GM23338 (cell line): ENCODE data around the gene ZNF391. TPM values are rescaled to one million over a fixed set of nuclear protein-coding genes. Genes with fewer than 3 reads are reported as not detected.

ENCODE experiments used
- ATAC-seq: fragments of 200-7000 bp; cut with Tn5 transposase; 3 replicates; pipeline ENCODE4 v1.9.1; 2020
- DNase-seq: peaks from one replicate; pipeline ENCODE4 v3.0.0-alpha.2; 2015; ENCODE audit warnings: low spot score
- H2AFZ ChIP-seq: fragments of 200-600 bp; sonication (generic); 2 replicates; pipeline ENCODE4 v1.8.0; 2016; ENCODE audit warnings: antibody characterized with exemption, mild to moderate bottlenecking, moderate library complexity
- H3F3A ChIP-seq: fragments of 200-600 bp; sonication (generic); replicated peaks from 2 replicates; pipeline ENCODE4 v1.8.0; 2017; ENCODE audit warnings: antibody characterized with exemption, mixed run types, low read depth
- H3K27ac ChIP-seq: fragments of 200-600 bp; sonication (generic); 2 replicates; pipeline ENCODE4 v1.6.1; 2016; ENCODE audit warnings: low read depth
- H3K27me3 ChIP-seq: fragments of 200-600 bp; sonication (generic); 2 replicates; pipeline ENCODE4 v1.8.0; 2016; ENCODE audit warnings: mild to moderate bottlenecking, mixed run types, moderate library complexity; ENCODE audit not compliant: insufficient read depth
- H3K36me3 ChIP-seq: fragments of 200-600 bp; sonication (generic); 2 replicates; pipeline ENCODE4 v1.8.0; 2016; ENCODE audit warnings: mild to moderate bottlenecking; ENCODE audit not compliant: insufficient read depth
- H3K4me1 ChIP-seq: fragments of 200-600 bp; sonication (generic); 2 replicates; pipeline ENCODE4 v1.8.0; 2016; ENCODE audit warnings: mild to moderate bottlenecking, moderate library complexity; ENCODE audit not compliant: insufficient read depth
- H3K4me2 ChIP-seq: fragments of 200-600 bp; sonication (generic); 2 replicates; pipeline ENCODE4 v1.7.1; 2017; ENCODE audit warnings: mixed run types
- H3K4me3 ChIP-seq: fragments of 200-600 bp; sonication (generic); 2 replicates; pipeline ENCODE4 v1.6.1; 2016; ENCODE audit warnings: mixed run types
- H3K79me2 ChIP-seq: fragments of 200-600 bp; sonication (generic); replicated peaks from 2 replicates; pipeline ENCODE4 v1.8.0; 2017; ENCODE audit warnings: mild to moderate bottlenecking; ENCODE audit not compliant: insufficient read depth
- H3K9me2 ChIP-seq: fragments of 200-600 bp; sonication (generic); 2 replicates; pipeline ENCODE4 v1.8.0; 2017; ENCODE audit not compliant: insufficient read depth
- H4K20me1 ChIP-seq: fragments of 200-600 bp; sonication (generic); replicated peaks from 2 replicates; pipeline ENCODE4 v1.8.0; 2017; ENCODE audit warnings: mild to moderate bottlenecking; ENCODE audit not compliant: insufficient read depth
- H3K27ac Mint-ChIP-seq: 2 replicates; pipeline ENCODE4 v1.8.0; 2020; ENCODE audit warnings: inconsistent platforms, mild to moderate bottlenecking, moderate library complexity, mixed read lengths
- H3K27me3 Mint-ChIP-seq: 3 replicates; pipeline ENCODE4 v1.8.0; 2022; ENCODE audit warnings: low read depth, mild to moderate bottlenecking, moderate library complexity, mixed read lengths, inconsistent platforms; ENCODE audit not compliant: insufficient read depth, poor library complexity
- H3K36me3 Mint-ChIP-seq: 3 replicates; pipeline ENCODE4 v1.8.0; 2021; ENCODE audit warnings: low read depth, mild to moderate bottlenecking, inconsistent platforms, moderate library complexity, mixed read lengths
- H3K4me1 Mint-ChIP-seq: 3 replicates; pipeline ENCODE4 v1.8.0; 2020; ENCODE audit warnings: mild to moderate bottlenecking, inconsistent platforms, mixed read lengths
- H3K4me3 Mint-ChIP-seq: 3 replicates; pipeline ENCODE4 v1.8.0; 2021; ENCODE audit warnings: moderate library complexity, mild to moderate bottlenecking, inconsistent platforms, mixed read lengths
- H3K9me3 Mint-ChIP-seq: 3 replicates; pipeline ENCODE4 v1.8.0; 2020; ENCODE audit warnings: moderate library complexity, mild to moderate bottlenecking, inconsistent platforms, mixed read lengths
- CREB1 ChIP-seq: fragments of 250-450 bp; sonication (Bioruptor Pico); IDR thresholded peaks from 2 replicates; pipeline ENCODE4 v1.5.0; 2020; ENCODE audit warnings: low read depth, mild to moderate bottlenecking, moderate library complexity
- EZH2 ChIP-seq: fragments of 200-600 bp; sonication (generic); IDR thresholded peaks from one replicate; pipeline ENCODE4 v1.8.0; 2017; ENCODE audit warnings: antibody characterized with exemption, mild to moderate bottlenecking, low read depth; ENCODE audit not compliant: unreplicated experiment
- EZH2phosphoT487 ChIP-seq: fragments of 200-600 bp; sonication (generic); IDR thresholded peaks from one replicate; pipeline ENCODE4 v1.8.1; 2018; ENCODE audit warnings: antibody characterized with exemption; ENCODE audit not compliant: unreplicated experiment
- JUNB ChIP-seq: IDR thresholded peaks from one replicate; pipeline ENCODE4 v1.6.1; 2016; ENCODE audit warnings: antibody characterized with exemption; ENCODE audit not compliant: unreplicated experiment
- NANOG ChIP-seq: IDR thresholded peaks from 2 replicates; pipeline ENCODE4 v1.6.1; 2016; ENCODE audit warnings: antibody characterized with exemption, borderline replicate concordance
- POLR2AphosphoS5 ChIP-seq: IDR thresholded peaks from 2 replicates; pipeline ENCODE4 v1.6.1; 2016; ENCODE audit warnings: antibody characterized with exemption, low read depth
- STAT1 ChIP-seq: IDR thresholded peaks from one replicate; pipeline ENCODE4 v1.6.1; 2016; ENCODE audit warnings: antibody characterized with exemption; ENCODE audit not compliant: unreplicated experiment
- ZNF331 ChIP-seq: fragments of 250-450 bp; sonication (Bioruptor Pico); IDR thresholded peaks from 2 replicates; pipeline ENCODE4 v1.5.0; 2020; ENCODE audit warnings: low read depth, mild to moderate bottlenecking, moderate library complexity
- polyA plus RNA-seq: library from polyadenylated mRNA; unstranded; fragments of >200 nt; fragmentation: Nextera tagmentation; extraction: Ambion mirVana; gene quantifications from 2 replicates; pipeline ENCODE4 v1.2.1, GENCODE V29; 2016
- total RNA-seq: library from RNA; depleted of rRNA; stranded (reverse); fragments of >200 nt; shearing (Covaris generic); gene quantifications from 2 replicates; pipeline ENCODE4 v1.2.3, GENCODE V29; 2014
- TF ChIP-seq, protein P1 (sequence below): IDR thresholded peaks from one replicate; pipeline ENCODE4 v1.6.1; 2018; ENCODE audit warnings: antibody characterized with exemption; ENCODE audit not compliant: unreplicated experiment
- TF ChIP-seq, protein P2 (sequence below): fragments of 250-450 bp; sonication (Bioruptor Pico); IDR thresholded peaks from 2 replicates; pipeline ENCODE4 v1.5.0; 2020; ENCODE audit warnings: mild to moderate bottlenecking, moderate library complexity
- TF ChIP-seq, protein P3 (sequence below), 2 experiments: fragments of 200-600 bp in 1 of 2; sonication (generic) in 1 of 2; conservative IDR thresholded peaks; 2 replicates each; pipeline versions ENCODE4 v1.5.1 to v1.6.1; 2016 to 2017; ENCODE audit warnings: antibody characterized with exemption in 2 of 2, low read depth in 2 of 2, mild to moderate bottlenecking in 2 of 2, moderate library complexity in 1 of 2

Gene ZNF391
- total and polyA plus RNA-seq, 2 experiments from 2014 or later, result 11.4 to 22.5 TPM

DNA sequence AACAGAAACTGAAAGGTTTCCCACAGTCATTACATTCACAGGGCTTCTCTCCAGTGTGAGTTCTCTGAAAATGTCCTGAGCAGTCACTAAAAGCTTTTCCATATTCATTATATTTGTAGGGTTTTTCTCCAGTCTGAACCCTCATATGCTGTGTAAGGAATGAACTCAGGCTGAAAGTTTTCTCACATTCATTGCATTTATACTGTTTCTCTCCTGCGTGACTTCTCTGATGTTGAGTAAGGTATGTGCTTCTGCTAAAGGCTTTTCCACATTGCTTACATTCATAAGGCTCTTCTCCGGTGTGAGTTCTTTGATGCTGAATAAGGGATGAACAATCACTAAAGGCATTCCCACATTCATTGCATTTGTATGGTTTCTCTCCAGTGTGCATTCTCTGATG, 29.8 kb upstream of the ZNF391 start:
- Mint-ChIP-seq H3K4me3 (no peak overlapping the region), H3K9me3 (peaks cover 52% of the 10 kb centered on the region), H3K27ac (no peak overlapping the region), H3K4me1 (no peaks in the 10 kb centered on the region), H3K27me3 (no peaks in the 10 kb centered on the region), H3K36me3 (peaks cover 50% of the 10 kb centered on the region)
- Histone ChIP-seq H3K36me3 (peaks cover 25% of the 10 kb centered on the region), H2AFZ (no peak overlapping the region), H3K9me2 (no peaks in the 10 kb centered on the region), H3K27me3 (no peaks in the 10 kb centered on the region), H3K4me3 (no peak overlapping the region), H4K20me1 (no peaks in the 10 kb centered on the region), H3K4me1 (no peaks in the 10 kb centered on the region), H3F3A (no peaks in the 10 kb centered on the region), H3K79me2 (no peaks in the 10 kb centered on the region), H3K27ac (no peak overlapping the region), H3K4me2 (no peak overlapping the region)
- TF ChIP-seq NANOG (no peak), POLR2AphosphoS5 (no peak), EZH2phosphoT487 (no peak), STAT1 (no peak), EZH2 (no peak), JUNB (no peak), CREB1 (no peak), ZNF331 (CRISPR knock-in tag) (no peak)
- TF ChIP-seq, protein P1, sequence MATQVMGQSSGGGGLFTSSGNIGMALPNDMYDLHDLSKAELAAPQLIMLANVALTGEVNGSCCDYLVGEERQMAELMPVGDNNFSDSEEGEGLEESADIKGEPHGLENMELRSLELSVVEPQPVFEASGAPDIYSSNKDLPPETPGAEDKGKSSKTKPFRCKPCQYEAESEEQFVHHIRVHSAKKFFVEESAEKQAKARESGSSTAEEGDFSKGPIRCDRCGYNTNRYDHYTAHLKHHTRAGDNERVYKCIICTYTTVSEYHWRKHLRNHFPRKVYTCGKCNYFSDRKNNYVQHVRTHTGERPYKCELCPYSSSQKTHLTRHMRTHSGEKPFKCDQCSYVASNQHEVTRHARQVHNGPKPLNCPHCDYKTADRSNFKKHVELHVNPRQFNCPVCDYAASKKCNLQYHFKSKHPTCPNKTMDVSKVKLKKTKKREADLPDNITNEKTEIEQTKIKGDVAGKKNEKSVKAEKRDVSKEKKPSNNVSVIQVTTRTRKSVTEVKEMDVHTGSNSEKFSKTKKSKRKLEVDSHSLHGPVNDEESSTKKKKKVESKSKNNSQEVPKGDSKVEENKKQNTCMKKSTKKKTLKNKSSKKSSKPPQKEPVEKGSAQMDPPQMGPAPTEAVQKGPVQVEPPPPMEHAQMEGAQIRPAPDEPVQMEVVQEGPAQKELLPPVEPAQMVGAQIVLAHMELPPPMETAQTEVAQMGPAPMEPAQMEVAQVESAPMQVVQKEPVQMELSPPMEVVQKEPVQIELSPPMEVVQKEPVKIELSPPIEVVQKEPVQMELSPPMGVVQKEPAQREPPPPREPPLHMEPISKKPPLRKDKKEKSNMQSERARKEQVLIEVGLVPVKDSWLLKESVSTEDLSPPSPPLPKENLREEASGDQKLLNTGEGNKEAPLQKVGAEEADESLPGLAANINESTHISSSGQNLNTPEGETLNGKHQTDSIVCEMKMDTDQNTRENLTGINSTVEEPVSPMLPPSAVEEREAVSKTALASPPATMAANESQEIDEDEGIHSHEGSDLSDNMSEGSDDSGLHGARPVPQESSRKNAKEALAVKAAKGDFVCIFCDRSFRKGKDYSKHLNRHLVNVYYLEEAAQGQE, result no peak
- TF ChIP-seq, protein P2, sequence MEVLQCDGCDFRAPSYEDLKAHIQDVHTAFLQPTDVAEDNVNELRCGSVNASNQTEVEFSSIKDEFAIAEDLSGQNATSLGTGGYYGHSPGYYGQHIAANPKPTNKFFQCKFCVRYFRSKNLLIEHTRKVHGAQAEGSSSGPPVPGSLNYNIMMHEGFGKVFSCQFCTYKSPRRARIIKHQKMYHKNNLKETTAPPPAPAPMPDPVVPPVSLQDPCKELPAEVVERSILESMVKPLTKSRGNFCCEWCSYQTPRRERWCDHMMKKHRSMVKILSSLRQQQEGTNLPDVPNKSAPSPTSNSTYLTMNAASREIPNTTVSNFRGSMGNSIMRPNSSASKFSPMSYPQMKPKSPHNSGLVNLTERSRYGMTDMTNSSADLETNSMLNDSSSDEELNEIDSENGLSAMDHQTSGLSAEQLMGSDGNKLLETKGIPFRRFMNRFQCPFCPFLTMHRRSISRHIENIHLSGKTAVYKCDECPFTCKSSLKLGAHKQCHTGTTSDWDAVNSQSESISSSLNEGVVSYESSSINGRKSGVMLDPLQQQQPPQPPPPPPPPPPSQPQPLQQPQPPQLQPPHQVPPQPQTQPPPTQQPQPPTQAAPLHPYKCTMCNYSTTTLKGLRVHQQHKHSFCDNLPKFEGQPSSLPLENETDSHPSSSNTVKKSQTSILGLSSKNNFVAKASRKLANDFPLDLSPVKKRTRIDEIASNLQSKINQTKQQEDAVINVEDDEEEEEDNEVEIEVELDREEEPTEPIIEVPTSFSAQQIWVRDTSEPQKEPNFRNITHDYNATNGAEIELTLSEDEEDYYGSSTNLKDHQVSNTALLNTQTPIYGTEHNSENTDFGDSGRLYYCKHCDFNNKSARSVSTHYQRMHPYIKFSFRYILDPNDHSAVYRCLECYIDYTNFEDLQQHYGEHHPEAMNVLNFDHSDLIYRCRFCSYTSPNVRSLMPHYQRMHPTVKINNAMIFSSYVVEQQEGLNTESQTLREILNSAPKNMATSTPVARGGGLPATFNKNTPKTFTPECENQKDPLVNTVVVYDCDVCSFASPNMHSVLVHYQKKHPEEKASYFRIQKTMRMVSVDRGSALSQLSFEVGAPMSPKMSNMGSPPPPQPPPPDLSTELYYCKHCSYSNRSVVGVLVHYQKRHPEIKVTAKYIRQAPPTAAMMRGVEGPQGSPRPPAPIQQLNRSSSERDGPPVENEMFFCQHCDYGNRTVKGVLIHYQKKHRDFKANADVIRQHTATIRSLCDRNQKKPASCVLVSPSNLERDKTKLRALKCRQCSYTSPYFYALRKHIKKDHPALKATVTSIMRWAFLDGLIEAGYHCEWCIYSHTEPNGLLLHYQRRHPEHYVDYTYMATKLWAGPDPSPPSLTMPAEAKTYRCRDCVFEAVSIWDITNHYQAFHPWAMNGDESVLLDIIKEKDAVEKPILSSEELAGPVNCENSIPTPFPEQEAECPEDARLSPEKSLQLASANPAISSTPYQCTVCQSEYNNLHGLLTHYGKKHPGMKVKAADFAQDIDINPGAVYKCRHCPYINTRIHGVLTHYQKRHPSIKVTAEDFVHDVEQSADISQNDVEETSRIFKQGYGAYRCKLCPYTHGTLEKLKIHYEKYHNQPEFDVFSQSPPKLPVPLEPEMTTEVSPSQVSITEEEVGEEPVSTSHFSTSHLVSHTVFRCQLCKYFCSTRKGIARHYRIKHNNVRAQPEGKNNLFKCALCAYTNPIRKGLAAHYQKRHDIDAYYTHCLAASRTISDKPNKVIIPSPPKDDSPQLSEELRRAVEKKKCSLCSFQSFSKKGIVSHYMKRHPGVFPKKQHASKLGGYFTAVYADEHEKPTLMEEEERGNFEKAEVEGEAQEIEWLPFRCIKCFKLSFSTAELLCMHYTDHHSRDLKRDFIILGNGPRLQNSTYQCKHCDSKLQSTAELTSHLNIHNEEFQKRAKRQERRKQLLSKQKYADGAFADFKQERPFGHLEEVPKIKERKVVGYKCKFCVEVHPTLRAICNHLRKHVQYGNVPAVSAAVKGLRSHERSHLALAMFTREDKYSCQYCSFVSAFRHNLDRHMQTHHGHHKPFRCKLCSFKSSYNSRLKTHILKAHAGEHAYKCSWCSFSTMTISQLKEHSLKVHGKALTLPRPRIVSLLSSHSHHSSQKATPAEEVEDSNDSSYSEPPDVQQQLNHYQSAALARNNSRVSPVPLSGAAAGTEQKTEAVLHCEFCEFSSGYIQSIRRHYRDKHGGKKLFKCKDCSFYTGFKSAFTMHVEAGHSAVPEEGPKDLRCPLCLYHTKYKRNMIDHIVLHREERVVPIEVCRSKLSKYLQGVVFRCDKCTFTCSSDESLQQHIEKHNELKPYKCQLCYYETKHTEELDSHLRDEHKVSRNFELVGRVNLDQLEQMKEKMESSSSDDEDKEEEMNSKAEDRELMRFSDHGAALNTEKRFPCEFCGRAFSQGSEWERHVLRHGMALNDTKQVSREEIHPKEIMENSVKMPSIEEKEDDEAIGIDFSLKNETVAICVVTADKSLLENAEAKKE (CRISPR knock-in tag), result no peak
- TF ChIP-seq, protein P3, sequence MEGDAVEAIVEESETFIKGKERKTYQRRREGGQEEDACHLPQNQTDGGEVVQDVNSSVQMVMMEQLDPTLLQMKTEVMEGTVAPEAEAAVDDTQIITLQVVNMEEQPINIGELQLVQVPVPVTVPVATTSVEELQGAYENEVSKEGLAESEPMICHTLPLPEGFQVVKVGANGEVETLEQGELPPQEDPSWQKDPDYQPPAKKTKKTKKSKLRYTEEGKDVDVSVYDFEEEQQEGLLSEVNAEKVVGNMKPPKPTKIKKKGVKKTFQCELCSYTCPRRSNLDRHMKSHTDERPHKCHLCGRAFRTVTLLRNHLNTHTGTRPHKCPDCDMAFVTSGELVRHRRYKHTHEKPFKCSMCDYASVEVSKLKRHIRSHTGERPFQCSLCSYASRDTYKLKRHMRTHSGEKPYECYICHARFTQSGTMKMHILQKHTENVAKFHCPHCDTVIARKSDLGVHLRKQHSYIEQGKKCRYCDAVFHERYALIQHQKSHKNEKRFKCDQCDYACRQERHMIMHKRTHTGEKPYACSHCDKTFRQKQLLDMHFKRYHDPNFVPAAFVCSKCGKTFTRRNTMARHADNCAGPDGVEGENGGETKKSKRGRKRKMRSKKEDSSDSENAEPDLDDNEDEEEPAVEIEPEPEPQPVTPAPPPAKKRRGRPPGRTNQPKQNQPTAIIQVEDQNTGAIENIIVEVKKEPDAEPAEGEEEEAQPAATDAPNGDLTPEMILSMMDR (conservative IDR thresholded peaks at IDR 0.05; ENCODE audit: low read depth in 2 of 2), result no peak
- DNase-seq, result no peak
- no peak for ATAC-seq
